HEK293 (cell line): ENCODE measurements around the gene STX2.

ENCODE experiments used
- CTCF ChIA-PET: fragments of 350-600 bp; formaldehyde crosslinking; extraction: SDS; loops from one replicate; lab custom pipeline; 2021; ENCODE audit warnings: antibody characterized with exemption; lab: Yijun Ruan, JAX
- POLR2A ChIA-PET: fragments of 300-600 bp; formaldehyde crosslinking; extraction: SDS; loops from one replicate; lab custom pipeline; 2020; ENCODE audit warnings: antibody characterized with exemption, inconsistent platforms; lab: Yijun Ruan, JAX
- H3K27ac ChIP-seq: fragments of 200-500 bp; sonication (Bioruptor generic); 2 replicates; pipeline ENCODE4 v1.5.1; 2014; ENCODE audit warnings: low read depth, low read length, control low read depth, inconsistent platforms; ENCODE audit errors: extremely low read depth
- H3K36me3 ChIP-seq, 2 experiments: fragments of 200-500 bp in 1 of 2; sonication (Bioruptor generic) in 1 of 2; 1 replicate in 1 of 2; 2 replicates in 1 of 2; pipeline ENCODE4 v1.5.1; 2014 to 2017; ENCODE audit warnings: inconsistent platforms in 2 of 2, low read length in 2 of 2; ENCODE audit not compliant: control insufficient read depth in 2 of 2, insufficient read depth in 1 of 2
- H3K4me1 ChIP-seq: fragments of 200-500 bp; sonication (Bioruptor generic); 2 replicates; pipeline ENCODE4 v1.5.1; 2014; ENCODE audit warnings: mild to moderate bottlenecking, low read length, inconsistent platforms; ENCODE audit not compliant: control insufficient read depth, insufficient read depth
- H3K4me3 ChIP-seq: 2 replicates; pipeline ENCODE4 v1.5.1; 2011; ENCODE audit warnings: low read depth, mild to moderate bottlenecking, control low read depth, low read length, moderate library complexity
- H3K9me3 ChIP-seq: fragments of 200-500 bp; sonication (Bioruptor generic); 2 replicates; pipeline ENCODE4 v1.5.1; 2014; ENCODE audit warnings: low read depth, low read length, inconsistent platforms; ENCODE audit not compliant: control insufficient read depth, insufficient read depth
- HOXD13 ChIP-seq: sonication (generic); formaldehyde crosslinking; IDR thresholded peaks from 2 replicates; pipeline ENCODE4 v1.8.0; 2022; ENCODE audit warnings: missing genetic modification reagents, borderline replicate concordance
- INSM2 ChIP-seq: fragments of 450-650 bp; formaldehyde crosslinking; IDR thresholded peaks from 2 replicates; pipeline ENCODE4 v1.5.1; 2016; ENCODE audit warnings: missing biosample characterization, missing genetic modification characterization
- KLF8 ChIP-seq: fragments of 450-650 bp; formaldehyde crosslinking; IDR thresholded peaks from 2 replicates; pipeline ENCODE4 v1.5.1; 2016; ENCODE audit warnings: missing biosample characterization, missing genetic modification characterization
- SCRT1 ChIP-seq: fragments of 450-650 bp; formaldehyde crosslinking; IDR thresholded peaks from 2 replicates; pipeline ENCODE4 v1.5.1; 2016; ENCODE audit warnings: missing biosample characterization, missing genetic modification characterization, borderline replicate concordance
- SP2 ChIP-seq: fragments of 450-650 bp; formaldehyde crosslinking; IDR thresholded peaks from 2 replicates; pipeline ENCODE4 v1.5.1; 2016; ENCODE audit warnings: missing biosample characterization, missing genetic modification characterization
- ZBTB21 ChIP-seq: fragments of 450-650 bp; formaldehyde crosslinking; IDR thresholded peaks from 2 replicates; pipeline ENCODE4 v1.5.1; 2017; ENCODE audit warnings: missing biosample characterization, missing genetic modification characterization
- ZFP3 ChIP-seq: fragments of 450-650 bp; formaldehyde crosslinking; IDR thresholded peaks from 2 replicates; pipeline ENCODE4 v1.5.1; 2016; ENCODE audit warnings: low read depth, missing biosample characterization, missing genetic modification characterization
- ZIC2 ChIP-seq: fragments of 450-650 bp; formaldehyde crosslinking; IDR thresholded peaks from 2 replicates; pipeline ENCODE4 v1.5.1; 2016; ENCODE audit warnings: missing biosample characterization, missing genetic modification characterization
- ZNF132 ChIP-seq: fragments of 450-650 bp; formaldehyde crosslinking; IDR thresholded peaks from 2 replicates; pipeline ENCODE4 v1.5.1; 2017; ENCODE audit warnings: missing biosample characterization, missing genetic modification characterization, borderline replicate concordance
- ZNF37A ChIP-seq: fragments of 450-650 bp; IDR thresholded peaks from 2 replicates; pipeline ENCODE4 v1.5.1; 2018; ENCODE audit warnings: missing biosample characterization, missing genetic modification characterization
- ZNF394 ChIP-seq: fragments of 450-650 bp; formaldehyde crosslinking; IDR thresholded peaks from 2 replicates; pipeline ENCODE4 v1.5.1; 2016; ENCODE audit warnings: missing biosample characterization, missing genetic modification characterization, mild to moderate bottlenecking, moderate library complexity, borderline replicate concordance
- ZNF416 ChIP-seq: fragments of 450-650 bp; formaldehyde crosslinking; IDR thresholded peaks from 2 replicates; pipeline ENCODE4 v1.5.1; 2016; ENCODE audit warnings: missing biosample characterization, missing genetic modification characterization
- ZNF433 ChIP-seq: fragments of 450-650 bp; formaldehyde crosslinking; IDR thresholded peaks from 2 replicates; pipeline ENCODE4 v1.5.1; 2016; ENCODE audit warnings: missing biosample characterization, missing genetic modification characterization, low read depth
- ZNF530 ChIP-seq: fragments of 450-650 bp; formaldehyde crosslinking; IDR thresholded peaks from 2 replicates; pipeline ENCODE4 v1.5.1; 2016; ENCODE audit warnings: low read depth, missing biosample characterization, missing genetic modification characterization
- ZNF596 ChIP-seq: fragments of 450-650 bp; IDR thresholded peaks from 2 replicates; pipeline ENCODE4 v1.5.0; 2018; ENCODE audit warnings: missing biosample characterization, mild to moderate bottlenecking, missing genetic modification characterization, moderate library complexity
- ZNF654 ChIP-seq: fragments of 450-650 bp; formaldehyde crosslinking; IDR thresholded peaks from 2 replicates; pipeline ENCODE4 v1.5.1; 2016; ENCODE audit warnings: low read depth, missing biosample characterization, missing genetic modification characterization
- ZNF660 ChIP-seq: fragments of 450-650 bp; IDR thresholded peaks from 2 replicates; pipeline ENCODE4 v1.5.1; 2018; ENCODE audit warnings: missing biosample characterization, mild to moderate bottlenecking, missing genetic modification characterization
- ZNF701 ChIP-seq: fragments of 450-650 bp; formaldehyde crosslinking; IDR thresholded peaks from 2 replicates; pipeline ENCODE4 v1.5.1; 2016; ENCODE audit warnings: missing biosample characterization, missing genetic modification characterization
- ZNF707 ChIP-seq: fragments of 450-650 bp; formaldehyde crosslinking; IDR thresholded peaks from 2 replicates; pipeline ENCODE4 v1.5.1; 2016; ENCODE audit warnings: missing biosample characterization, missing genetic modification characterization
- ZNF747 ChIP-seq: fragments of 450-650 bp; formaldehyde crosslinking; IDR thresholded peaks from 2 replicates; pipeline ENCODE4 v1.5.1; 2016; ENCODE audit warnings: missing biosample characterization, missing genetic modification characterization
- ZNF777 ChIP-seq: fragments of 450-650 bp; formaldehyde crosslinking; IDR thresholded peaks from 2 replicates; pipeline ENCODE4 v1.5.1; 2017; ENCODE audit warnings: missing biosample characterization, missing genetic modification characterization, borderline replicate concordance
- ZNF791 ChIP-seq: fragments of 450-650 bp; formaldehyde crosslinking; IDR thresholded peaks from 2 replicates; pipeline ENCODE4 v1.5.1; 2016; ENCODE audit warnings: missing biosample characterization, missing genetic modification characterization
- ZSCAN30 ChIP-seq: fragments of 450-650 bp; IDR thresholded peaks from 2 replicates; pipeline ENCODE4 v1.5.1; 2018; ENCODE audit warnings: missing biosample characterization, mild to moderate bottlenecking, missing genetic modification characterization, moderate library complexity
- TF ChIP-seq, protein P1 (sequence below): fragments of 450-650 bp; formaldehyde crosslinking; conservative IDR thresholded peaks from 2 replicates; pipeline ENCODE4 v1.5.1; 2016; ENCODE audit warnings: low read depth, missing biosample characterization, missing genetic modification characterization
- TF ChIP-seq, protein P2 (sequence below): fragments of 450-650 bp; formaldehyde crosslinking; IDR thresholded peaks from 2 replicates; pipeline ENCODE4 v1.5.1; 2017; ENCODE audit warnings: missing biosample characterization, missing genetic modification characterization

The STX2 gene

GRCh38 chr12:130752037-130752436 is 87.0 kb downstream of the STX2 start (continued):
- TF ChIP-seq, protein P1, sequence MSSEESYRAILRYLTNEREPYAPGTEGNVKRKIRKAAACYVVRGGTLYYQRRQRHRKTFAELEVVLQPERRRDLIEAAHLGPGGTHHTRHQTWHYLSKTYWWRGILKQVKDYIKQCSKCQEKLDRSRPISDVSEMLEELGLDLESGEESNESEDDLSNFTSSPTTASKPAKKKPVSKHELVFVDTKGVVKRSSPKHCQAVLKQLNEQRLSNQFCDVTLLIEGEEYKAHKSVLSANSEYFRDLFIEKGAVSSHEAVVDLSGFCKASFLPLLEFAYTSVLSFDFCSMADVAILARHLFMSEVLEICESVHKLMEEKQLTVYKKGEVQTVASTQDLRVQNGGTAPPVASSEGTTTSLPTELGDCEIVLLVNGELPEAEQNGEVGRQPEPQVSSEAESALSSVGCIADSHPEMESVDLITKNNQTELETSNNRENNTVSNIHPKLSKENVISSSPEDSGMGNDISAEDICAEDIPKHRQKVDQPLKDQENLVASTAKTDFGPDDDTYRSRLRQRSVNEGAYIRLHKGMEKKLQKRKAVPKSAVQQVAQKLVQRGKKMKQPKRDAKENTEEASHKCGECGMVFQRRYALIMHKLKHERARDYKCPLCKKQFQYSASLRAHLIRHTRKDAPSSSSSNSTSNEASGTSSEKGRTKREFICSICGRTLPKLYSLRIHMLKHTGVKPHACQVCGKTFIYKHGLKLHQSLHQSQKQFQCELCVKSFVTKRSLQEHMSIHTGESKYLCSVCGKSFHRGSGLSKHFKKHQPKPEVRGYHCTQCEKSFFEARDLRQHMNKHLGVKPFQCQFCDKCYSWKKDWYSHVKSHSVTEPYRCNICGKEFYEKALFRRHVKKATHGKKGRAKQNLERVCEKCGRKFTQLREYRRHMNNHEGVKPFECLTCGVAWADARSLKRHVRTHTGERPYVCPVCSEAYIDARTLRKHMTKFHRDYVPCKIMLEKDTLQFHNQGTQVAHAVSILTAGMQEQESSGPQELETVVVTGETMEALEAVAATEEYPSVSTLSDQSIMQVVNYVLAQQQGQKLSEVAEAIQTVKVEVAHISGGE = peak; percentile 47
- TF ChIP-seq ZNF394 = peak; percentile 59; the same call in 1 of the 2 replicates
- TF ChIP-seq ZNF433 (tag by site-specific recombination) = 0 out of 2 replicates have a peak, but pooled peaks have one; percentile 37

DNA sequence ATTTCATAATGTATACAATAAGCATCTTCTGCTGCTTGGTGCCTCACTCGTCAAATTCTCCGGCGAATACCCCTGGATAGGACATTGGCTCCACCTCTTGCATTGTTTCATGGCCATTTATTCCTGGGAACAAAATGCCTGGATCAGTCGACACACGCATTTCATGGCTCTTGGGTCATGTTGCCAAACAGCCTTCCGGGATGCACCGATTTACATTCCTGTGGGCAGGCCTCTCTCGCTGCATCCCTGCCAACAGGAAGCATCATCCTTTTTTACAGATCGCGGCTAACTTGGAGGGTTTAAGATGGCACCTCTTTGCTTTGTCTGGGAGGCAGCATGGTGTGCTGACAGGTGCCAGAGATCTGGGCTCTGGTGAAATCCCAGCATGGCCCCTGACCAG is 90.3 kb downstream of the STX2 start:
- CTCF ChIA-PET = interaction anchor here (0.7 to 2.6 kb wide), 11 partner anchors 10 to 722 kb away, joined by 3 to 10 read pairs (median 4); no protein-coding TSS in a partner anchor
- Histone ChIP-seq H3K27ac (no peak overlapping the region), H3K9me3 (no peaks in the 10 kb centered on the region), H3K36me3 (no peaks in the 10 kb centered on the region), H3K4me3 (no peak overlapping the region), H3K4me1 (no peaks in the 10 kb centered on the region)
- TF ChIP-seq ZIC2 = no peak
- no peak for TF ChIP-seq SCRT1 (tag by site-specific recombination)
- TF ChIP-seq, protein P2, sequence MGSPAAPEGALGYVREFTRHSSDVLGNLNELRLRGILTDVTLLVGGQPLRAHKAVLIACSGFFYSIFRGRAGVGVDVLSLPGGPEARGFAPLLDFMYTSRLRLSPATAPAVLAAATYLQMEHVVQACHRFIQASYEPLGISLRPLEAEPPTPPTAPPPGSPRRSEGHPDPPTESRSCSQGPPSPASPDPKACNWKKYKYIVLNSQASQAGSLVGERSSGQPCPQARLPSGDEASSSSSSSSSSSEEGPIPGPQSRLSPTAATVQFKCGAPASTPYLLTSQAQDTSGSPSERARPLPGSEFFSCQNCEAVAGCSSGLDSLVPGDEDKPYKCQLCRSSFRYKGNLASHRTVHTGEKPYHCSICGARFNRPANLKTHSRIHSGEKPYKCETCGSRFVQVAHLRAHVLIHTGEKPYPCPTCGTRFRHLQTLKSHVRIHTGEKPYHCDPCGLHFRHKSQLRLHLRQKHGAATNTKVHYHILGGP (tag by site-specific recombination) = no peak
- TF ChIP-seq KLF8 (tag by site-specific recombination) = no peak
- no peak for TF ChIP-seq ZNF416 (tag by site-specific recombination)
- no peak for TF ChIP-seq ZNF707
- no peak for TF ChIP-seq ZNF596 (tag by site-specific recombination)
- TF ChIP-seq ZNF701 (tag by site-specific recombination) = no peak
- TF ChIP-seq SP2 (tag by site-specific recombination) = no peak
- no peak for TF ChIP-seq HOXD13 (CRISPR knock-in tag)
- TF ChIP-seq, all 188 proteins: peak for 0
- POLR2A ChIA-PET = no interaction called here

- ChIA-PET CTCF (interaction anchor here (0.6 to 2.6 kb wide), 14 partner anchors 9 to 708 kb away, joined by 3 to 10 read pairs (median 4); no protein-coding TSS in a partner anchor), POLR2A (interaction anchor here (0.6 kb wide), 1 partner anchor 480 kb away, joined by 8 read pairs; no protein-coding TSS in a partner anchor)
- Histone ChIP-seq H3K36me3 (no peaks in the 10 kb centered on the region), H3K4me1 (no peaks in the 10 kb centered on the region), H3K9me3 (no peaks in the 10 kb centered on the region), H3K27ac (no peak overlapping the region), H3K4me3 (no peak overlapping the region)
- TF ChIP-seq ZBTB21 (no peak), ZNF791 (tag by site-specific recombination) (no peak), ZNF37A (tag by site-specific recombination) (no peak), ZNF747 (tag by site-specific recombination) (no peak), ZSCAN30 (0 out of 2 replicates have a peak, but pooled peaks have one; percentile 14), ZNF660 (tag by site-specific recombination) (peak; percentile 44; the same call in 1 of the 2 replicates), ZNF777 (no peak), ZNF132 (no peak), ZNF530 (no peak), ZNF654 (tag by site-specific recombination) (peak; percentile 95), ZFP3 (tag by site-specific recombination) (no peak), INSM2 (tag by site-specific recombination) (no peak)
Measured at GRCh38 chr12:130747867-130748740, 90.9 kb downstream of the STX2 start.
